Stimulated activated CD8-positive, alpha-beta memory T cell treated with anti-CD3 and anti-CD28 coated beads, Interleukin-15, amount 100 ng/mL, for 4 hours (primary cell): ENCODE measurements around the gene TPRN.

ENCODE experiments used
- DNase-seq, 2 donors: peaks; one replicate each; pipeline ENCODE4 v3.0.0-alpha.2; 2020; ENCODE audit warnings: low read depth in 2 of 2

The TPRN gene

GRCh38 chr9:137236238-137236935, 35.8 kb upstream of the TPRN start:
- peak; percentile 74 to 80 for DNase-seq

DNA sequence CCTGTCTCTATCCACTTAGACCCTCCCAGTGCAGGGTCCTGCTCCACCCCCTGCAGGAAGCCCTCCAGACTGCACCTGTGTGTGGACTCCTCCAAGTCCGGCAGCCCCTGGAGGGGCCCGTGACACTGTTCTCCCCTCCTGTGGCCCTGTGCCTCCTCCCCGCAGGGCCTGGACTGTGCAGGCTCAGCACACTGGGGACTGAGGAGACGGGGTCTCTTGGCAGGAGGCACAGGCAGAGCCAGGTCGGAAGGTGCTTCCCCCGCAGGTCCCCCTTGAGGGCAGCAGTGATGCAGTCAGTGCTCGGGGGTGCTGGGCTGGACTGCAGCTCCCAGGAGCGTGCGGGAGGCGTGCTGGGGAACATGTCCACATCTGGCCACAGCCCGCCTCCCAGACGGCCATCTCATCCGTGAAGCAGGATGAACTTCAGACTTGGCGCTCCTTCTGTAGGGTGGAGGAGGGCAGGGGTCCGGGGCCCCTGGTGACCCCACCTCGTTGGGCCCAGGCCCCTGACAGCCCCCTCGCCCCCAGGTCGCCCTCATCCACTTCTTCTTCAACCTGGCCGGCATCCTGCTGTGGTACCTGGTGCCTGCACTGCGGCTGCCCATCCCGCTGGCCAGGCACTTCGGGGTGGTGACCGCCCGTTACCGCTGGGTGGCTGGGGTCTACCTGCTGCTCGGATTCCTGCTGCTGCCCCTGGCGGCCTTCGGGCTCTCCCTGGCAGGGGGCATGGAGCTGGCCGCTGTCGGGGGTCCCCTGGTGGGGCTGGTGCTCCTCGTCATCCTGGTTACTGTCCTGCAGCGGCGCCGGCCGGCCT, 35.1 kb upstream of the TPRN start:
- DNase-seq: no peak

DNA sequence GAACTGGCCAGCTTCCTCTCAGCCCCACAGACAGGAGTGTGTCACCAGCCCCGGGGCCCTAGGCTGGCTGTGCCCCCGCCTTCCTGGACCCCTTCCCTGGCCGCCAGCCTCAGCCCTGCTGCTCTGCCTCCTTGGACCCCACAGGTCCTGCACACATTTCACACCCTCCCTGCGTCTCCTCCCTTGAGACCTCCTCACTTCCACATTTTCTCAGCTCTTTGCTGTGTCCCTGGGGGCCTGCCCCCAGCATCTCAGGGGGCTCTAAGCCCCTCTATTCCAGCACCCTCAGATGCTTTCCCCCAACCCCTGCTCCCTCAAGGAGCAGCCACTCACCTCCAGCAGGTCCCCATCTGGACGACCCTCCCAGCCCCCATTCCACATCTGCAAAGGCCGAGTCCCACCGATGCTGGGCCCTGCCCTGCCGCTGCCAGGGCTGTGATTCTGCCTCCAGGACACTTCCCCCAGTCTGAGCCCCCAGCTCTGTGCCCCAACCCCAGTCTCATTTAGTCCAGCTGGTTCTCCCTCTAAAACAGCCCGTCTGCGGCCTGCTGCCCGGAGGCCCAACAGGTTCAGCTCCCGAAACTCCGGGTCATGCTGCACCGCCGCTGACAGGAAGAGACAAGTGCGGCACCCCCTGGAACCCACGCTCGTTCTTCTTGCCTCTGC, 34.4 kb upstream of the TPRN start:
- no peak for DNase-seq

DNA sequence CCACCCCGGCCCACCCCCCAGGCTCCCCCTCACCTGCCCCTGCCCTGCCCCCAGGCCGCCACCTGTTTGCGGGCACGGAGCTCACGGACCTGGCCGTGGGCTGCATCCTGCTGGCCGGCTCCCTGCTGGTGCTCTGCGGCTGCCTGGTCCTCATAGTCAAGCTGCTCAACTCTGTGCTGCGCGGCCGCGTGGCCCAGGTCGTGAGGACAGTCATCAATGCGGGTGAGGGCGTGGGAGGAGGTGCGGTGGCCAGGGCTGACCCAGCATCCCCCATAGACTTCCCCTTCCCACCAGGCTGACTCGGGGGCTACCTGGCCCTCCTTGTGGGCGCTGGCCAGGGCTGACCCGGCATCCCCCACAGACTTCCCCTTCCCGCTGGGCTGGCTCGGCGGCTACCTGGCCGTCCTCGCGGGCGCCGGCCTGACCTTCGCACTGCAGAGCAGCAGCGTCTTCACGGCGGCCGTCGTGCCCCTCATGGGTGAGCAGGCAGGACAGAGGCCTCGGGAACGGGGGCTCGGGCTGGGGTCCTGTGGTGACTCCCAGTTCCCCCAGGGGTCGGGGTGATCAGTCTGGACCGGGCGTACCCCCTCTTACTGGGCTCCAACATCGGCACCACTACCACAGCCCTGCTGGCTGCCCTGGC, 33.6 kb upstream of the TPRN start:
- DNase-seq: no peak

GRCh38 chr9:137233143-137233980, 32.8 kb upstream of the TPRN start:
- DNase-seq: no peak

DNA sequence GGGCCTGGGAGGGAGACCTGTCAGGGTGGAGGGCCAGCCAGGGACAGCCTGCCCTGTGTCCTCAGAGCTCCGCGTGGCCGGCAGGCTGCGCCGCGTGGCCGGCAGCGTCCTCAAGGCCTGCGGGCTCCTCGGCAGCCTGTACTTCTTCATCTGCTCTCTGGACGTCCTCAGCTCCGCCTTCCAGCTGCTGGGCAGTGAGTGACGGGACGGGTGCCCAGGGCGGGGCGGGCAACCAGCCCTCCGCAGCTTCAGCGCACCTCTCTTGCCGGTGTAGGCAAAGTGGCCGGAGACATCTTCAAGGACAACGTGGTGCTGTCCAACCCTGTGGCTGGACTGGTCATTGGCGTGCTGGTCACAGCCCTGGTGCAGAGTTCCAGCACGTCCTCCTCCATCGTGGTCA, 32.0 kb upstream of the TPRN start:
- DNase-seq: no peak

- DNase-seq: no peak
Observed at GRCh38 chr9:137232101-137232500, 31.6 kb upstream of the TPRN start.

GRCh38 chr9:137231372-137232039, 31.0 kb upstream of the TPRN start:
- no peak for DNase-seq

- no peak for DNase-seq
Observed at GRCh38 chr9:137230705-137231371, 30.3 kb upstream of the TPRN start, which contains the start of gene SLC34A3. SLC34A3 (plus strand) TSS chr9:137230901; CDS start chr9:137231703, 802 bp downstream.

DNA sequence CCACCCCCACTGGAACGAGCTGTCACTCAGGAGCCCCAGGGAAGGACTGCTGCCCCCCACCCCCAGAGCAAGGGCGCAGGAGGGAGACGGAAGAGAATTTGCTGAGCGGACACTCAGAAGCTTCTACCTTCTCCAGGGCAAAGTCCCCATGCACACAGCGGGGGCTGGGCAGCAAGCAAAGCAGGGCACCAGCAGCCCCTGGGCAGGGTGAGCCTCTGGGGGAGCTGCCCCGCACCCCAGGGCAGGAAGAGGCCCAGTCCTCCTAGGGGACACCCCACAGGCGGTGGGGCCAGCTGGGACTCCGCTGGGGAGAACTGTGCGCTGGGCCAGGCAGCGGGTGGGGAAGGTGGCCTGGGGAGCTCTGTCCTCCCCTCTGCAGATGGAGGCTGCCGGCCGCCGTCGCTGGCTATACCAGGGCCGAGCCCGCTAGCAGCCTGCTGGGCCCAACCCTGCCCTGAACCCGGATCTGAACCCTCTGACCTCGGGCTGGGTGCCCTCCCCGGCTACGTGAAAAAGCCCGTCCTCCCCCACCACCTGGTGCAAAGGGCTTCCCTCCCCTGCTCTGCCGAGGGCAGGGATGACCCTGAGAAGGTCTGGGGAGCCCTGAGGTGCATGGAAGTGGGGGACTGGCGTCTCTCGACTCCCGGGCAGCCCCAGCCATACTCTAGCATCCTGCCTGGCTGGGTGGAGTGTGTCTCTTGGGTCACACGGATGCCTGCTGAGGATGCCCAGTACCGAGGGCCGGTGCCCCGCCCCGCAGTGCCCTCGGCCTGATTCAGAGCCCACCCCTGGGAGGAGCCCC, 29.6 kb upstream of the TPRN start:
- no peak for DNase-seq

- no peak for DNase-seq
Observed at GRCh38 chr9:137228968-137229896, 28.7 kb upstream of the TPRN start.

- DNase-seq: no peak
Observed at GRCh38 chr9:137228506-137228967, 28.0 kb upstream of the TPRN start.

DNA sequence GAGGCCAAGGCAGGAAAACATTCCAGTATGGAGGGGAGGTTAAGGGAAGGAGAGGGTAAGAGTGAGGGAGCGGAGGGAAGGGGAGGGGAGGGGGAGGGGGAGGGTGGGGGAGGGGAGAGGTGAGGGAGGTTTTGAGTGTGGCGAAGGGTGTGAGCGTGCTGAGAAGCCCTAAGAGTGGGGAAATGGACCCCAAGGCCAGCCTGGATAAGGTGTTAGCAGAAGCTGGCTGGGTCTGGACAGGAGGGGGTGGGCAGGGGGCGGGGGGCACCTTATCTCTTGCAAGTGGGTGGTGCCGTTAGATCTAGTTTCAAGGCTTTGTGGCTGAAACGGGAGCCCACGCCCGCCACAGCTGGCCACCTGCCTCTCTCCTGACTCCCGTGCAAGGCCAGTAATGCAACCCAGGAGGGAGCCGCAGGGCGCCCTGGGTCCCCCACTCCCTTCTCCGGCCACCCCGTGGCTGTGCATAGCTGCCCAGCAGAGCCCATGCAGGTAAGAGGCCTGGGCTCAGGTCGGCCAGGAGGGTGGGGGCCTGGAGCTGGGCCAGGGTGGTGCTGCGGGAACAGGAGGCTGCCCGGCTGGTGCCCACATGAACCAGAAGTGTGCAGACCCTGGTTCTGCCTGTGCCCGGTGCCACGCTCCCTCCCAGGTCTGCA, 27.4 kb upstream of the TPRN start:
- no peak for DNase-seq

DNA sequence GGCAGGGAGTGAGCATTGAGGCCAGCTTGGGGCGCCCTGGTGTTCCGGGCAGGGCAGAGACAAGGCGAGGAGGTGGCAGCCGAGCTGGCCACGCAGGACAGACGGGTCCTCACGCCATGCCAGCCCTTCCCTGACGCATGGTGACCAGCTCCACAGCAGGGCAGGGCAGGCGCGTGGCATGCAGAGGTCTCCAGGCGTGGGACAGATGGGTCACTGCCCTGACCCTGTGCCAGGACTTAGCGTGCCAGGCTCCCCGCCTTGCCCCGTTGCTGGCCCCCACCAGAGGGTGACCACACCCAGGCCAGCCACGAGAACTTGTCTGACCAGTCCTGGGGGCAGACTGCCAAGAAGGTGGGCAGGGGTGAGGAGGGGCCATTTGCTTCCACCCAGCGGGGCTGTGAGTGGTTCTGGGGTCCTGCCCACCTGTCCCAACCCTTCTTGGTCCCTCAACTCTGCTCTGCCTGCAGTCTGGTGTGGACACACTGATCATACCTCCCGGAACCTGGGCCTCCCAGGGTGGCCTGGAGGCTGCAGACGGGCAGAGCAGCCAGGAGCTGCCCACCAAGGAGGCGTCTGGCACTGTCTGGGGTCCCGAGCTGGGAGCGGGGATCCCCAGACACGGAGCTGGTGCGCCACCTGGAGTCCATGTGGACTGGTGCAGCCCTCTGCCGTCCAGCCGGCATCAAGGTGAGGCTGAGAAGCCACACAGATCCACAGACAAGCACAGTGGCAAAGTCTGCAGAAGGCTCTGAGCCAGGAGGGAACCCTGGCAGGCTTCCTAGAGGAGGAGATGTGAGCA, 26.7 kb upstream of the TPRN start, which contains the start of gene RNF224:
TSS of gene RNF224 (plus strand) at position 449 of the 799 bp plus-strand sequence. CDS start 834 bp downstream, outside the sequence.
- peak; percentile 58 to 62 for DNase-seq

DNA sequence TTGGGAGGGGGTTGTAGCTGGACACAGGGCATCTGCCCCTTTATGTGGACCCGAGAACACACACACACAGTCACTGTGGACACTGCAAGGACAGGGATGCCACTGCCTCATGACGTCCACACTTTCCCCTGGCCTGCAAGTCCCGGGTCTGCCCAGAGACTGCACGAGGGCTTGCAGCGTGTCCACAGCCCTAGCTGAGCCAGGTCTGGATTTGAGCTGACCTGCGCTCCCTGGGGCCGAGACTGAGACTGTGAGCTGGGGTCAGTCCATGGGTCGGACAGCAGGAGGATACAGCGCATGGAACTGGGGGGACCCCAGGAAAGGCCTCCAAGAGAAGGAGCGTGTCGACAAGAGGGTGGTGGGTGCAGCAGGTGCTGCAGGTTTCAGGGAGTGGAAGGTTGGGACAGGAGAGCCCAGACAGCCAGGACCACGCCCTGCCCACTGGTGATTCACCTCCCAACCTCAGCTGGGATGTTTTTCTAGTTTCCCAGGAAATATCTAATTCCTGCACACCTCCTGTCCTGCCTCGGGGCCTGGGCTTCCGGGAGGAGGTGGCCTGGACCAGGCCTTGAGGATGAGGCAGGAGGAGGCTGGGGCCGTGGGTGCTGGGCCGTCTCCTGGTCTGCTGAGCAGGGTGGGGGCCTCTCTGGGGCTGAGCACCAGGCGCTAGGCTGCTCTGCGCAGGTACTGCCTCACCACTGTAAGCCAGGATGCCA, 26.0 kb upstream of the TPRN start:
- DNase-seq: no peak
